WERI-Rb-1 (cell line): ENCODE data around the gene RAB4B.

Experiments
- DNase-seq: peaks from one replicate; pipeline ENCODE4 v3.0.0-alpha.2; 2020
- H3K27ac ChIP-seq: fragments of 250-450 bp; sonication (Bioruptor Pico); 2 replicates; pipeline ENCODE4 v1.5.1; 2020; ENCODE audit warnings: mild to moderate bottlenecking, moderate library complexity
- H3K27me3 ChIP-seq: fragments of 250-450 bp; sonication (Bioruptor Pico); 2 replicates; pipeline ENCODE4 v1.5.1; 2021; ENCODE audit warnings: mild to moderate bottlenecking, low read depth, moderate library complexity; ENCODE audit not compliant: insufficient read depth, severe bottlenecking
- H3K36me3 ChIP-seq: fragments of 250-450 bp; sonication (Bioruptor Pico); 2 replicates; pipeline ENCODE4 v1.5.1; 2020; ENCODE audit warnings: mild to moderate bottlenecking, moderate library complexity
- H3K4me3 ChIP-seq: 2 replicates; pipeline ENCODE4 v1.5.1; 2011; ENCODE audit warnings: low read depth, mild to moderate bottlenecking, control low read depth, low read length
- H3K9me3 ChIP-seq: fragments of 250-450 bp; sonication (Bioruptor Pico); 2 replicates; pipeline ENCODE4 v1.5.1; 2021; ENCODE audit warnings: mild to moderate bottlenecking, moderate library complexity; ENCODE audit not compliant: severe bottlenecking
- TF ChIP-seq, protein P1 (sequence below): IDR thresholded peaks from 2 replicates; pipeline ENCODE4 v1.5.1; 2011; ENCODE audit warnings: low read depth, mild to moderate bottlenecking, control low read depth, inconsistent platforms, low read length

The RAB4B gene

DNA sequence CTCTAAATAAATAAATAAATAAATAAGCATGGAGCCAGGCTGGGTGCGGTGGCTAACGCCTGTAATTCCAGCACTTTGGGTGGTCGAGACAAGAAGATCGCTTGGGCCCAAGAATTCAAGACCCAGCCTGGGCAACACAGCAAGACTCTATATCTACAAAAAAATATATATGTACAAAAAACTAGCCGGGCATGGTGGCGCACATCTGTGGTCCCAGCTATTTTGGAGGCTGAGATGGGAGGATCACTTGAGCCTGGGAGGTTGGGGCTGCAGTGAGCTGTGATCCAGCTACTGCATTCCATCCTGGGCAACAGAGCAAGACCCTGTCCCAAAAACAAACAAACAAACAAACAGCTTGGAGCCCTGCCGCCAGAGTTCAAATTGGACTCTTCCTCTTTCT is 30.5 kb upstream of the RAB4B start:
- Histone ChIP-seq H3K27me3 (no peaks in the 10 kb centered on the region), H3K36me3 (peaks cover 9% of the 10 kb centered on the region), H3K27ac (no peak overlapping the region), H3K4me3 (no peak overlapping the region), H3K9me3 (no peaks in the 10 kb centered on the region)
- DNase-seq, result no peak
- TF ChIP-seq, protein P1, sequence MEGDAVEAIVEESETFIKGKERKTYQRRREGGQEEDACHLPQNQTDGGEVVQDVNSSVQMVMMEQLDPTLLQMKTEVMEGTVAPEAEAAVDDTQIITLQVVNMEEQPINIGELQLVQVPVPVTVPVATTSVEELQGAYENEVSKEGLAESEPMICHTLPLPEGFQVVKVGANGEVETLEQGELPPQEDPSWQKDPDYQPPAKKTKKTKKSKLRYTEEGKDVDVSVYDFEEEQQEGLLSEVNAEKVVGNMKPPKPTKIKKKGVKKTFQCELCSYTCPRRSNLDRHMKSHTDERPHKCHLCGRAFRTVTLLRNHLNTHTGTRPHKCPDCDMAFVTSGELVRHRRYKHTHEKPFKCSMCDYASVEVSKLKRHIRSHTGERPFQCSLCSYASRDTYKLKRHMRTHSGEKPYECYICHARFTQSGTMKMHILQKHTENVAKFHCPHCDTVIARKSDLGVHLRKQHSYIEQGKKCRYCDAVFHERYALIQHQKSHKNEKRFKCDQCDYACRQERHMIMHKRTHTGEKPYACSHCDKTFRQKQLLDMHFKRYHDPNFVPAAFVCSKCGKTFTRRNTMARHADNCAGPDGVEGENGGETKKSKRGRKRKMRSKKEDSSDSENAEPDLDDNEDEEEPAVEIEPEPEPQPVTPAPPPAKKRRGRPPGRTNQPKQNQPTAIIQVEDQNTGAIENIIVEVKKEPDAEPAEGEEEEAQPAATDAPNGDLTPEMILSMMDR, result no peak

DNA sequence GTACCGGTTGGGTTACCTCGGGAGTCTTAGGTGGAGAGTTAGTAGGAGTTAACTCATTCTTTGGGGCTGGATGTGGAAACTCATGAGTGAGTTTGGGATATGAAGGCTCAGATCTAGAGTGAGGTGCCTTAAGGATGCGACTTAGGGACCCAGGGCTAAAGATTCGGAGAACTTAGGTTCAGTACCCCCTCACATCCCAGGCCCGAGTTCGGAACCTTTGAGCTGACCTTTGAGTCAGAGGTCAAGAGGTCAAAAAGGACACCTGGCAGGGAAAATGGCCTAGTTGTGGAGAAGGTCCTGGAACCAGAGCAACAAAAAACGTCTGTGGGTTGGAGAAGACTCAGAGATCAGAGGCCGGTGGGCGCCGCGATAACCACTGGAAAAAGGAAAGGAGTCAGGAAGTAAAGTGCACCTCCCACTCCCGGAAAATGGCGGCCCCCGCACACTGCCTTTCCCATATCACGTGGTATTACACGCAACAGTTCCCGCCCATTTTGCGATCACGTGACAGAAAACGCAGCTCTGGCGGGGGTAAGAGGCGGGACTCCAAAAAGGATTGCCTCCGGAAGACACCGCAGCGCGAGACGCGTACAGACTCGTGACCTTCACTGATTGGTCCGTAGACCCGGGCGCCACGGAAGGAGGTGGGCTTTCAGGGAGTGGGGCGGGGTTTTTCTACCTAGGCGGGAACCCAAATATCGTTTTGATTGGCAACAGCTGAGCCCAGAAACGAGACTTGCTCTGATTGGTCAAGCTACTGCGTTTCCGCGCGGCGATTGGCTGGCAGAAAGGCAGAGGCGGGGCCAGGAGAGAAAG is 27.8 kb upstream of the RAB4B start, which contains the start of gene ACTMAP:
ACTMAP (minus strand) TSS at position 420 of the 816 bp plus-strand sequence. CDS start 674 bp downstream, outside the sequence.
- TF ChIP-seq, protein P1, result no peak
- peak; percentile 100 for DNase-seq
- Histone ChIP-seq H3K27me3 (no peaks in the 10 kb centered on the region), H3K27ac (peak within 1 kb of the TSS; percentile 100), H3K36me3 (peaks cover 27% of the 10 kb centered on the region), H3K4me3 (peak within 1 kb of the TSS; percentile 98), H3K9me3 (no peaks in the 10 kb centered on the region)

DNA sequence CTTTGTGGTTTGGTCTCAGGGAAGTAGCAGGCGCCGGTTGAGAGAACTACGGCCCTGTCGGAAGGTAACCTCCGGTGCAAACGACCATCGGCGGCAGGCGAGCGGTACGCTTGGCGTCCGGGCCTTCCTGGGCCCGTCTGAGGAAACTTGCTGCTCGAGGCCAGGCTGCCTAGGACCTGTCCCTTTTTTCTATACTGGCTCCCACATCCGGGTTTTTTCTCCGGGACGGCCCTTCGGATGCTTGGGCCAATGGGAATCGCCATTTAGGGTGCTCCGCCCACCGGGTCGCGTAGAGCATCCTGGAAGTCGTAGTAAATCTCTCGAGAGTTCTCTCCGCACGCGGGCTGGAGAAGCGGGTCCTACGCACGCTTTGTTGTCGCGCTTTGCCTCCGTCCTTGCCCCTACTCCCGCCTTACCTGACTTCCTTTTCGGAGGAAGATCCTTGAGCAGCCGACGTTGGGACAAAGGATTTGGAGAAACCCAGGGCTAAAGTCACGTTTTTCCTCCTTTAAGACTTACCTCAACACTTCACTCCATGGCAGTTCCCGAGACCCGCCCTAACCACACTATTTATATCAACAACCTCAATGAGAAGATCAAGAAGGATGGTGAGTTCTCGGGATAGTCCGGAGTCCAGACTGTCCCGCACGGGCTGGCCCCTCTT is 27.0 kb upstream of the RAB4B start, which contains the start of gene SNRPA:
SNRPA (plus strand) TSS at position 330 of the 664 bp plus-strand sequence; CDS start at position 536, 206 bp downstream.
- H3K9me3 ChIP-seq, result no peaks in the 10 kb centered on the region
- H3K4me3 ChIP-seq, result peak within 1 kb of the TSS; percentile 98
- TF ChIP-seq, protein P1, result no peak
- H3K36me3 ChIP-seq, result peaks cover 35% of the 10 kb centered on the region
- no peaks in the 10 kb centered on the region for H3K27me3 ChIP-seq
- peak within 1 kb of the TSS; percentile 100 for H3K27ac ChIP-seq
- peak; percentile 97 for DNase-seq

DNA sequence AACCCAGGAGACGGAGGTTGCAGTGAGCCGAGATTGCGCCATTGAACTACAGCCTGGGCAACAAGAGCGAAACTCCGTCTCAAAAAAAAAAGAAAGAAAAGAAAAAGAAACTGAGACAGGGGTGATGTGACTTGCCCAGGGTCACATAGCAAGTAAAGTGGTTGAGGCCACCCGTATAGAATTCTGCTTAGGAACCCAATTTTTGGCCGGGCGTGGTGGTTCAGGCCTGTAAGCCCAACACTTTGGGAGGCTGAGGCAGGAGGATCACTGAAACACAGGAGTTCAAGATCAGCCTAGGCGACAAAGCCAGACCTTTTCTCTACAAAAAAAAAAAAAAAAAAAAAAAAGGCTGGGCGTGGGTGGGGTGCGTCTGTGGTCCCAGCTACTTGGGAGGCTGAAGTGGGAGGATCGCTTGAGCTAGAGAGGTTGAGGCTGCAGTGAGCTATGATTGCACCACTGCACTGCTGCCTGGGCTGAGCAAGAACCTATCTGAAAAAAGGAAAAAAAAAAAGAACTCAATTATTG is 25.7 kb upstream of the RAB4B start:
- Histone ChIP-seq H3K27me3 (no peaks in the 10 kb centered on the region), H3K27ac (peak overlapping the region; percentile 100; the same call in 1 of the 2 replicates), H3K9me3 (no peaks in the 10 kb centered on the region), H3K4me3 (peak overlapping the region; percentile 98; the same call in 1 of the 2 replicates), H3K36me3 (peaks cover 48% of the 10 kb centered on the region)
- TF ChIP-seq, protein P1, result no peak
- DNase-seq, result no peak

DNA sequence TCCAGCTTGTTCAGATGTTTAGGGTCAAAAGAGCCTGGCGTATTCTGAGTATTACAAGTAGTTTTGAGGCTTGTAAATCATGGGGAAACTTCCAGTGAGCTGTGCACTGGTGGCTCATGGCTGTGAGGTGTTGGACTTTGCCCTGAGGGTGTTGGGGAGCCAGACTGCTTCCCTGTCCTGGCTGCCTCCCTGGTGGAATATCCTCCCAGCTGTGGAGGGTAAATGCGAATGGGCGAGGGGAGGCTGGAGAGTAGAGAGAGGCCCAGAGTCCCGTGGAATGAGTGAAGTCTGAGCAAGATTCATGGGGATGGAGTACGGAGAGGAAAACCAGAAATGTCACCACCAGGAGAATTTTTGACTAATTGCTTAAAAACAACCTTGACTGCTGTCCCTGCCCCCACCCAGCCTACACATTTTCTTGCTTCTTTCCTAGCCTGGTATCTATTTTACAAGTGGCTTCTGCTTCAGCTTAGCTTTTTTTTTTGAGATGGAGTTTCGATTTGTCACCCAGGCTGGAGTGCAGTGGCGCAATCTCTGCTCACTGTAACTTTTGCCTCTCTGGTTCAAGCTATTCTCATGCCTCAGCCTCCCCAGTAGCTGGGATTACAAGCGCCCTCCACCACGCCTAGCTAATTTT is 23.3 kb upstream of the RAB4B start:
- Histone ChIP-seq H3K36me3 (peaks cover 70% of the 10 kb centered on the region), H3K9me3 (no peaks in the 10 kb centered on the region), H3K4me3 (no peak overlapping the region), H3K27me3 (no peaks in the 10 kb centered on the region), H3K27ac (no peak overlapping the region)
- TF ChIP-seq, protein P1, result no peak
- no peak for DNase-seq
